ENCODE results near the gene MEGF11. TPM values are rescaled to one million over a fixed set of nuclear protein-coding genes. Genes with fewer than 3 reads are reported as not detected.

Gene MEGF11
- polyA plus RNA-seq, 3 donors from 2014 or later = not detected

- Mint-ChIP-seq H3K36me3 (no peaks in the 10 kb centered on the region), H3K27ac (no peak overlapping the region), H3K4me1 (no peaks in the 10 kb centered on the region), H3K4me3 (no peak overlapping the region), H3K27me3 (ENCODE audit: low read depth in 3 of 3) (peaks cover 0 to 7% (median 1%) of the 10 kb centered on the region in 3 donors), H3K9me3 (no peaks in the 10 kb centered on the region)
- no peak for DNase-seq
Measured at GRCh38 chr15:66228807-66229735, 24.5 kb downstream of the MEGF11 start.

GRCh38 chr15:66226736-66227135 lies 26.8 kb downstream of the MEGF11 start:
- no peak for DNase-seq
- no peaks in the 10 kb centered on the region for H3K36me3 Mint-ChIP-seq
- no peaks in the 10 kb centered on the region for H3K4me1 Mint-ChIP-seq
- no peak overlapping the region for H3K4me3 Mint-ChIP-seq
- H3K27me3 Mint-ChIP-seq (ENCODE audit: low read depth in 3 of 3) = peaks cover 1 to 9% (median 3%) of the 10 kb centered on the region in 3 donors
- no peak overlapping the region for H3K27ac Mint-ChIP-seq
- no peaks in the 10 kb centered on the region for H3K9me3 Mint-ChIP-seq

- Mint-ChIP-seq H3K4me3 (no peak overlapping the region), H3K27ac (no peak overlapping the region), H3K36me3 (no peaks in the 10 kb centered on the region), H3K27me3 (ENCODE audit: low read depth in 3 of 3) (peaks cover 1 to 9% (median 3%) of the 10 kb centered on the region in 3 donors), H3K4me1 (no peaks in the 10 kb centered on the region), H3K9me3 (no peaks in the 10 kb centered on the region)
- no peak for DNase-seq
Measured at GRCh38 chr15:66225656-66226274, 27.8 kb downstream of the MEGF11 start.

- no peaks in the 10 kb centered on the region for H3K36me3 Mint-ChIP-seq
- H3K9me3 Mint-ChIP-seq = no peaks in the 10 kb centered on the region
- no peak overlapping the region for H3K4me3 Mint-ChIP-seq
- no peaks in the 10 kb centered on the region for H3K4me1 Mint-ChIP-seq
- peaks cover 1 to 11% (median 3%) of the 10 kb centered on the region in 3 donors for H3K27me3 Mint-ChIP-seq (ENCODE audit: low read depth in 3 of 3)
- no peak for DNase-seq
- H3K27ac Mint-ChIP-seq = no peak overlapping the region
Measured at GRCh38 chr15:66224946-66225345, 28.6 kb downstream of the MEGF11 start.

GRCh38 chr15:66222273-66223198 lies 31.0 kb downstream of the MEGF11 start:
- Mint-ChIP-seq H3K4me1 (no peaks in the 10 kb centered on the region), H3K36me3 (no peaks in the 10 kb centered on the region), H3K27me3 (ENCODE audit: low read depth in 3 of 3) (peaks cover 1 to 7% (median 3%) of the 10 kb centered on the region in 3 donors), H3K4me3 (no peak overlapping the region), H3K27ac (no peak overlapping the region), H3K9me3 (no peaks in the 10 kb centered on the region)
- DNase-seq = no peak

- H3K4me1 Mint-ChIP-seq = no peaks in the 10 kb centered on the region
- H3K4me3 Mint-ChIP-seq = no peak overlapping the region
- H3K27ac Mint-ChIP-seq = no peak overlapping the region
- no peaks in the 10 kb centered on the region for H3K36me3 Mint-ChIP-seq
- peaks cover 0 to 7% (median 3%) of the 10 kb centered on the region in 3 donors for H3K27me3 Mint-ChIP-seq (ENCODE audit: low read depth in 3 of 3)
- no peaks in the 10 kb centered on the region for H3K9me3 Mint-ChIP-seq
- DNase-seq = no peak
Measured at GRCh38 chr15:66221126-66221525, 32.4 kb downstream of the MEGF11 start.

- Mint-ChIP-seq H3K9me3 (no peaks in the 10 kb centered on the region), H3K4me1 (no peaks in the 10 kb centered on the region), H3K36me3 (no peaks in the 10 kb centered on the region), H3K27me3 (ENCODE audit: low read depth in 3 of 3) (peaks cover 0 to 7% (median 3%) of the 10 kb centered on the region in 3 donors), H3K4me3 (no peak overlapping the region), H3K27ac (no peak overlapping the region)
- DNase-seq = no peak
Measured at GRCh38 chr15:66220601-66221000, 32.9 kb downstream of the MEGF11 start.

GRCh38 chr15:66219339-66219738 lies 34.2 kb downstream of the MEGF11 start:
- no peak for DNase-seq
- Mint-ChIP-seq H3K27ac (no peak overlapping the region), H3K4me1 (no peaks in the 10 kb centered on the region), H3K36me3 (no peaks in the 10 kb centered on the region), H3K4me3 (no peak overlapping the region), H3K27me3 (ENCODE audit: low read depth in 3 of 3) (peaks cover 0 to 6% (median 3%) of the 10 kb centered on the region in 3 donors), H3K9me3 (peaks cover 0 to 5% (median 0%) of the 10 kb centered on the region in 6 donors)

GRCh38 chr15:66216806-66217205 lies 36.7 kb downstream of the MEGF11 start:
- no peaks in the 10 kb centered on the region for H3K4me1 Mint-ChIP-seq
- peaks cover 0 to 2% (median 0%) of the 10 kb centered on the region in 3 donors for H3K27me3 Mint-ChIP-seq (ENCODE audit: low read depth in 3 of 3)
- no peak overlapping the region for H3K27ac Mint-ChIP-seq
- H3K4me3 Mint-ChIP-seq = no peak overlapping the region
- H3K36me3 Mint-ChIP-seq = no peaks in the 10 kb centered on the region
- peaks cover 0 to 5% (median 0%) of the 10 kb centered on the region in 6 donors for H3K9me3 Mint-ChIP-seq
- DNase-seq = no peak

GRCh38 chr15:66215811-66216210 lies 37.7 kb downstream of the MEGF11 start:
- Mint-ChIP-seq H3K4me1 (no peaks in the 10 kb centered on the region), H3K4me3 (no peak overlapping the region), H3K9me3 (peaks cover 0 to 5% (median 0%) of the 10 kb centered on the region in 6 donors), H3K27ac (no peak overlapping the region), H3K36me3 (no peaks in the 10 kb centered on the region), H3K27me3 (ENCODE audit: low read depth in 3 of 3) (peaks cover 0 to 2% (median 0%) of the 10 kb centered on the region in 3 donors)
- no peak for DNase-seq

- H3K27ac Mint-ChIP-seq = no peak overlapping the region
- H3K36me3 Mint-ChIP-seq = no peaks in the 10 kb centered on the region
- H3K4me3 Mint-ChIP-seq = no peak overlapping the region
- H3K4me1 Mint-ChIP-seq = no peaks in the 10 kb centered on the region
- H3K27me3 Mint-ChIP-seq (ENCODE audit: low read depth in 3 of 3) = no peaks in the 10 kb centered on the region
- DNase-seq = no peak
- H3K9me3 Mint-ChIP-seq = peaks cover 0 to 5% (median 0%) of the 10 kb centered on the region in 6 donors
Measured at GRCh38 chr15:66214246-66214645, 39.3 kb downstream of the MEGF11 start.

- DNase-seq = no peak
- no peak overlapping the region for H3K27ac Mint-ChIP-seq
Measured at GRCh38 chr15:66212563-66212921, 41.0 kb downstream of the MEGF11 start.

GRCh38 chr15:66211670-66212562 lies 41.6 kb downstream of the MEGF11 start:
- H3K36me3 Mint-ChIP-seq = no peaks in the 10 kb centered on the region
- H3K4me1 Mint-ChIP-seq = no peaks in the 10 kb centered on the region
- no peak overlapping the region for H3K27ac Mint-ChIP-seq
- peaks cover 0 to 5% (median 0%) of the 10 kb centered on the region in 6 donors for H3K9me3 Mint-ChIP-seq
- peaks cover 0 to 5% (median under 1%) of the 10 kb centered on the region in 3 donors for H3K27me3 Mint-ChIP-seq (ENCODE audit: low read depth in 3 of 3)
- H3K4me3 Mint-ChIP-seq = no peak overlapping the region
- DNase-seq = no peak

More at GRCh38 chr15:66212563-66212921, 41.0 kb downstream of the MEGF11 start:
- no peaks in the 10 kb centered on the region for H3K36me3 Mint-ChIP-seq
- H3K27me3 Mint-ChIP-seq (ENCODE audit: low read depth in 3 of 3) = peaks cover 0 to 5% (median 0%) of the 10 kb centered on the region in 3 donors
- H3K9me3 Mint-ChIP-seq = peaks cover 0 to 5% (median 0%) of the 10 kb centered on the region in 6 donors
- H3K4me3 Mint-ChIP-seq = no peak overlapping the region
- no peaks in the 10 kb centered on the region for H3K4me1 Mint-ChIP-seq

Data from immature natural killer cell (primary cell).